H9 (cell line): ENCODE results near the gene SLC51A. TPM values are rescaled to one million over a fixed set of nuclear protein-coding genes. Genes with fewer than 3 reads are reported as not detected.

Experiments
- DNase-seq: peaks from one replicate; pipeline ENCODE4 v3.0.0-alpha.2; 2017
- H2AFZ ChIP-seq: one replicate; pipeline ENCODE4 v1.6.1; 2013; ENCODE audit warnings: mild to moderate bottlenecking, low read length, control low read depth, moderate library complexity
- H2AK5ac ChIP-seq: 2 replicates; pipeline ENCODE4 v1.6.1; 2013; ENCODE audit warnings: low read length, control low read depth, mixed read lengths; ENCODE audit not compliant: insufficient read length
- H2BK120ac ChIP-seq: one replicate; pipeline ENCODE4 v1.6.1; 2013; ENCODE audit warnings: low read depth, mild to moderate bottlenecking, low read length, control low read depth, inconsistent platforms; ENCODE audit not compliant: poor library complexity, severe bottlenecking
- H2BK12ac ChIP-seq: 2 replicates; pipeline ENCODE4 v1.6.1; 2013; ENCODE audit warnings: low read length, control low read depth, mixed read lengths, low read depth; ENCODE audit not compliant: insufficient read length
- H2BK15ac ChIP-seq: 2 replicates; pipeline ENCODE4 v1.6.1; 2013; ENCODE audit warnings: low read depth, low read length, control low read depth
- H2BK20ac ChIP-seq: one replicate; pipeline ENCODE4 v1.6.1; 2013; ENCODE audit warnings: low read depth, mild to moderate bottlenecking, low read length, control low read depth, inconsistent platforms; ENCODE audit not compliant: poor library complexity, severe bottlenecking
- H2BK5ac ChIP-seq: 2 replicates; pipeline ENCODE4 v1.6.1; 2013; ENCODE audit warnings: low read length, control low read depth, mixed read lengths; ENCODE audit not compliant: insufficient read length
- H3K14ac ChIP-seq: 2 replicates; pipeline ENCODE4 v1.6.1; 2013; ENCODE audit warnings: low read length, control low read depth; ENCODE audit not compliant: insufficient read depth
- H3K18ac ChIP-seq: 2 replicates; pipeline ENCODE4 v1.6.1; 2013; ENCODE audit warnings: low read depth, mild to moderate bottlenecking, mixed read lengths, low read length, control low read depth; ENCODE audit not compliant: insufficient read length
- H3K23ac ChIP-seq: 2 replicates; pipeline ENCODE4 v1.6.1; 2013; ENCODE audit warnings: low read length, control low read depth, mixed read lengths, low read depth; ENCODE audit not compliant: insufficient read length
- H3K23me2 ChIP-seq: 2 replicates; pipeline ENCODE4 v1.6.1; 2013; ENCODE audit warnings: low read depth, mild to moderate bottlenecking, mixed read lengths, low read length, control low read depth; ENCODE audit not compliant: insufficient read length, poor library complexity, severe bottlenecking
- H3K27ac ChIP-seq: 2 replicates; pipeline ENCODE4 v1.5.1; 2013; ENCODE audit warnings: low read length, control low read depth, mixed read lengths, low read depth; ENCODE audit not compliant: insufficient read length
- H3K27me3 ChIP-seq: 2 replicates; pipeline ENCODE4 v1.6.1; 2013; ENCODE audit warnings: low read length, control low read depth, inconsistent platforms; ENCODE audit not compliant: insufficient read depth
- H3K4ac ChIP-seq: 2 replicates; pipeline ENCODE4 v1.6.1; 2013; ENCODE audit warnings: low read depth, mild to moderate bottlenecking, control low read depth, inconsistent platforms, low read length, moderate library complexity
- H3K4me1 ChIP-seq: 2 replicates; pipeline ENCODE4 v1.6.1; 2013; ENCODE audit warnings: low read length, control low read depth, inconsistent platforms; ENCODE audit not compliant: insufficient read depth
- H3K4me2 ChIP-seq: 2 replicates; pipeline ENCODE4 v1.6.1; 2013; ENCODE audit warnings: low read length, control low read depth, mixed read lengths; ENCODE audit not compliant: insufficient read length, insufficient read depth
- H3K56ac ChIP-seq: 2 replicates; pipeline ENCODE4 v1.6.1; 2013; ENCODE audit warnings: low read depth, mild to moderate bottlenecking, mixed read lengths, low read length, control low read depth; ENCODE audit not compliant: insufficient read length
- H3K79me1 ChIP-seq: 2 replicates; pipeline ENCODE4 v1.6.1; 2013; ENCODE audit warnings: low read depth, mild to moderate bottlenecking, moderate library complexity, low read length, control low read depth, inconsistent platforms; ENCODE audit not compliant: insufficient read depth, poor library complexity, severe bottlenecking
- H3K79me2 ChIP-seq: 2 replicates; pipeline ENCODE4 v1.6.1; 2013; ENCODE audit warnings: low read length, control low read depth, inconsistent platforms; ENCODE audit not compliant: insufficient read depth
- H3K9ac ChIP-seq: 2 replicates; pipeline ENCODE4 v1.6.1; 2013; ENCODE audit warnings: low read length, control low read depth, mixed read lengths; ENCODE audit not compliant: insufficient read length; ENCODE audit errors: extremely low read depth
- H3K9me3 ChIP-seq: one replicate; pipeline ENCODE4 v1.6.1; 2013; ENCODE audit warnings: low read depth, low read length, inconsistent platforms; ENCODE audit not compliant: control insufficient read depth
- H3T11ph ChIP-seq: one replicate; pipeline ENCODE4 v1.6.1; 2013; ENCODE audit warnings: mild to moderate bottlenecking, low read length, control low read depth, inconsistent platforms
- H4K20me1 ChIP-seq: one replicate; pipeline ENCODE4 v1.6.1; 2013; ENCODE audit not compliant: control insufficient read depth, insufficient read length, insufficient read depth
- H4K5ac ChIP-seq: 2 replicates; pipeline ENCODE4 v1.6.1; 2013; ENCODE audit warnings: low read depth, mild to moderate bottlenecking, mixed read lengths, low read length, control low read depth; ENCODE audit not compliant: insufficient read length
- H4K8ac ChIP-seq: replicated peaks from 2 replicates; pipeline ENCODE4 v1.6.1; 2013; ENCODE audit warnings: low read length, control low read depth, mixed read lengths, low read depth; ENCODE audit not compliant: insufficient read length
- H4K91ac ChIP-seq: 2 replicates; pipeline ENCODE4 v1.6.1; 2013; ENCODE audit warnings: low read depth, mild to moderate bottlenecking, moderate library complexity, mixed read lengths, low read length, control low read depth; ENCODE audit not compliant: insufficient read length
- H3K27ac Mint-ChIP-seq, 3 experiments: 2 replicates in 2 of 3; 3 replicates in 1 of 3; pipeline ENCODE4 v1.8.0; 2020 to 2021; ENCODE audit warnings: mixed read lengths in 3 of 3, mild to moderate bottlenecking in 1 of 3, moderate library complexity in 1 of 3
- H3K27me3 Mint-ChIP-seq: 2 replicates; pipeline ENCODE4 v1.8.0; 2021; ENCODE audit warnings: low read depth, mild to moderate bottlenecking, moderate library complexity, mixed read lengths
- H3K36me3 Mint-ChIP-seq, 3 experiments: 2 replicates in 2 of 3; 3 replicates in 1 of 3; pipeline ENCODE4 v1.8.0; 2020 to 2021; ENCODE audit warnings: low read depth in 3 of 3, mixed read lengths in 3 of 3; ENCODE audit not compliant: insufficient read depth in 1 of 3
- H3K4me1 Mint-ChIP-seq, 2 experiments: 2 replicates each; pipeline ENCODE4 v1.8.0; 2020; ENCODE audit warnings: mixed read lengths in 2 of 2
- H3K4me3 Mint-ChIP-seq, 2 experiments: 2 replicates in 1 of 2; 3 replicates in 1 of 2; pipeline ENCODE4 v1.8.0; 2020 to 2021; ENCODE audit warnings: mild to moderate bottlenecking in 2 of 2, mixed read lengths in 2 of 2, moderate library complexity in 1 of 2
- H3K9me3 Mint-ChIP-seq, 2 experiments: 2 replicates in 1 of 2; 3 replicates in 1 of 2; pipeline ENCODE4 v1.8.0; 2020; ENCODE audit warnings: mild to moderate bottlenecking in 2 of 2, mixed read lengths in 2 of 2, moderate library complexity in 1 of 2
- WGBS: extraction: QIAGEN DNeasy Blood & Tissue Kit; methylation state at CpG from one replicate; pipeline ENCODE4 v1.1.7; 2013; ENCODE audit warnings: missing lambda C conversion rate, low lambda C conversion rate, mixed read lengths; ENCODE audit not compliant: insufficient read length; ENCODE audit errors: extremely low coverage; 5-methylcytosine and 5-hydroxymethylcytosine counted together
- total RNA-seq: library from RNA; stranded (reverse); gene quantifications from 2 replicates; pipeline ENCODE4 v1.2.1, GENCODE V29; 2021
- TF ChIP-seq, protein P1 (sequence below): fragments of 200-600 bp; sonication (generic); conservative IDR thresholded peaks from 3 replicates; pipeline ENCODE4 v1.8.0; 2021; ENCODE audit warnings: antibody characterized with exemption, mild to moderate bottlenecking

The SLC51A gene
- total RNA-seq, 1 experiment from 2014 or later: 5.6 TPM

DNA sequence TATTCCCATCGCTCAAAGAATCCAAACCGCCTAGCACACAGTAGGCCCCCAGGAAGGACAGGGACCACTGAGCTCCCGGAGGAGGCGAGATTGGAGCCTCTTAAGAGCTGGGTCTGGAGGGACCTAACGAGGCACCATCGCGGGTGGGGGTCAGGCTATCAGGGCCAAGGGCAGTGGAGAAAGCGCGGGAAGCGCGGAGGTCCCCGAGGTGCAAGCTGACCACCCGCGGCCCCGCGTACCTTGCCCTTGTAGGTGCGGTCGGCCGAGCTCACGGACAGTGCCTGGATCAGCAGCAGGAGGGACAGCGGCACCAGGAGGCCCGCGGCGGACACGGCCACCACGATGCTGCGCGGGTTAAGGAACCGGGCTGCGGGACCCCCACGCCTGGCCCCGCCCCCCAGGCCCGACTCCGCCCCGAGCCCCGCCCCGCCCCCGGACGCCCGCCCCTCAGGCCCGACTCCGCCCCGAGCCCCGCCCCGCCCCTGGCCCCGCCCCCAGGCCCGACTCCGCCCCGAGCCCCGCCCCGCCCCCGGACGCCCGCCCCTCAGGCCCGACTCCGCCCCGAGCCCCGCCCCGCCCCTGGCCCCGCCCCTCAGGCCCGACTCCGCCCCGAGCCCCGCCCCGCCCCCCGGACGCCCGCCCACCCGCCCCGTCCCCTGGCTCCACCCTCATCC lies 9.0 kb upstream of the SLC51A start:
- no peak overlapping the region for H3K56ac ChIP-seq
- H3K18ac ChIP-seq: no peak overlapping the region
- no peak overlapping the region; the same call in 1 of the 2 replicates for H3K14ac ChIP-seq
- no peak overlapping the region for H2BK20ac ChIP-seq
- no peak overlapping the region for H3K23ac ChIP-seq
- no peak overlapping the region for H3K27ac ChIP-seq
- TF ChIP-seq, protein P1, sequence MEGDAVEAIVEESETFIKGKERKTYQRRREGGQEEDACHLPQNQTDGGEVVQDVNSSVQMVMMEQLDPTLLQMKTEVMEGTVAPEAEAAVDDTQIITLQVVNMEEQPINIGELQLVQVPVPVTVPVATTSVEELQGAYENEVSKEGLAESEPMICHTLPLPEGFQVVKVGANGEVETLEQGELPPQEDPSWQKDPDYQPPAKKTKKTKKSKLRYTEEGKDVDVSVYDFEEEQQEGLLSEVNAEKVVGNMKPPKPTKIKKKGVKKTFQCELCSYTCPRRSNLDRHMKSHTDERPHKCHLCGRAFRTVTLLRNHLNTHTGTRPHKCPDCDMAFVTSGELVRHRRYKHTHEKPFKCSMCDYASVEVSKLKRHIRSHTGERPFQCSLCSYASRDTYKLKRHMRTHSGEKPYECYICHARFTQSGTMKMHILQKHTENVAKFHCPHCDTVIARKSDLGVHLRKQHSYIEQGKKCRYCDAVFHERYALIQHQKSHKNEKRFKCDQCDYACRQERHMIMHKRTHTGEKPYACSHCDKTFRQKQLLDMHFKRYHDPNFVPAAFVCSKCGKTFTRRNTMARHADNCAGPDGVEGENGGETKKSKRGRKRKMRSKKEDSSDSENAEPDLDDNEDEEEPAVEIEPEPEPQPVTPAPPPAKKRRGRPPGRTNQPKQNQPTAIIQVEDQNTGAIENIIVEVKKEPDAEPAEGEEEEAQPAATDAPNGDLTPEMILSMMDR: no peak
- H3K4me1 ChIP-seq: no peaks in the 10 kb centered on the region
- peaks cover 22% of the 10 kb centered on the region for H3K27me3 Mint-ChIP-seq
- no peak overlapping the region for H2AK5ac ChIP-seq
- H4K8ac ChIP-seq: no peak overlapping the region
- H3K27me3 ChIP-seq: no peaks in the 10 kb centered on the region; the same call in 1 of the 2 replicates
- no peak overlapping the region for H3T11ph ChIP-seq
- H2BK5ac ChIP-seq: no peak overlapping the region
- no peak overlapping the region for H2AFZ ChIP-seq
- no peak overlapping the region for H2BK120ac ChIP-seq
- H2BK15ac ChIP-seq: no peak overlapping the region
- H3K4me1 Mint-ChIP-seq: peaks cover 0 to 21% of the 10 kb centered on the region in 2 experiments; a peak in 3 of 4 replicates
- H3K9me3 ChIP-seq: no peaks in the 10 kb centered on the region
- H3K36me3 Mint-ChIP-seq: peaks cover 0 to 4% (median 2%) of the 10 kb centered on the region in 3 experiments; a peak in 2 of 7 replicates
- no peak for DNase-seq
- no CpG with 5 or more reads among the region's 70 CpGs for WGBS
- H3K4ac ChIP-seq: no peak overlapping the region
- peaks cover 8% of the 10 kb centered on the region for H3K23me2 ChIP-seq
- peaks cover 0 to 2% of the 10 kb centered on the region in 2 experiments; a peak in 1 of 5 replicates for H3K9me3 Mint-ChIP-seq
- peak overlapping the region; percentile 78 for H3K4me2 ChIP-seq
- no peak overlapping the region for H4K91ac ChIP-seq
- no peak overlapping the region for H4K5ac ChIP-seq
- H3K27ac Mint-ChIP-seq: no peak overlapping the region
- peak overlapping the region; percentile 67 to 83 for H3K4me3 Mint-ChIP-seq
- H3K9ac ChIP-seq: no peak overlapping the region
- no peaks in the 10 kb centered on the region for H4K20me1 ChIP-seq
- no peak overlapping the region for H2BK12ac ChIP-seq
- H3K79me1 ChIP-seq: no peaks in the 10 kb centered on the region
- H3K79me2 ChIP-seq: no peaks in the 10 kb centered on the region
